ENCODE data around the gene RBM38. TPM values are rescaled to one million over a fixed set of nuclear protein-coding genes. Genes with fewer than 3 reads are reported as not detected.

RBM38 gene
- total and polyA plus RNA-seq, 2 of the 13 experiments (the other 11 are each of a cell fraction or from before 2014, with no cell fraction given) = 24.2 to 34.2 TPM

DNA sequence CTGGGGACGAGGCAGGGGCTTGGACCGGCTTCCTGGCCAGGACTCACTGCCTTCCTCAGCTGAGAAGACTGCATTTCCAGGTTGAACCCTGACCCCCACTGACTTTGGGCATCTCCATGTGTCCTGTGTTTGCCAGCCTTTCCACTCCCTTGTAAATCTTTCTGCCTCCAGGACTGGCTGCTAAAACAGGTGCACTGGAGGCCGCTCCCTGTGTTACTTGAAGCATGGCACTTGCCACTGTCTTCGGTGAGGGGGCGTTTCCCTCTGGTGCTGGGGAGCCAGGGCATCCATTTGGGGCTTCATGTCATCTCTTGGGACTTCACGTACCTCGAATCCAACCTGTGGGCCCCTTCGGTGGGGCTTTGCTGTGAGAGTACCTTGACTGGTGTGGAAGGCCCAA is 6.7 kb upstream of the RBM38 start (continued):
- TF ChIP-seq, protein P1, sequence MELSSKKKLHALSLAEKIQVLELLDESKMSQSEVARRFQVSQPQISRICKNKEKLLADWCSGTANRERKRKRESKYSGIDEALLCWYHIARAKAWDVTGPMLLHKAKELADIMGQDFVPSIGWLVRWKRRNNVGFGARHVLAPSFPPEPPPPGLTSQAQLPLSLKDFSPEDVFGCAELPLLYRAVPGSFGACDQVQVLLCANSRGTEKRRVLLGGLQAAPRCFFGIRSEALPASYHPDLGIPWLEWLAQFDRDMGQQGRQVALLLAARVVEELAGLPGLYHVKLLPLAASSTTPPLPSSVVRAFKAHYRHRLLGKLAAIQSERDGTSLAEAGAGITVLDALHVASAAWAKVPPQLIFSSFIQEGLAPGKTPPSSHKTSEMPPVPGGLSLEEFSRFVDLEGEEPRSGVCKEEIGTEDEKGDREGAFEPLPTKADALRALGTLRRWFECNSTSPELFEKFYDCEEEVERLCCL (CRISPR knock-in tag; IDR thresholded peaks at IDR 0.05; ENCODE audit: borderline replicate concordance) = no peak
- TF ChIP-seq ZNF24 (IDR thresholded peaks at IDR 0.05) = no peak

DNA sequence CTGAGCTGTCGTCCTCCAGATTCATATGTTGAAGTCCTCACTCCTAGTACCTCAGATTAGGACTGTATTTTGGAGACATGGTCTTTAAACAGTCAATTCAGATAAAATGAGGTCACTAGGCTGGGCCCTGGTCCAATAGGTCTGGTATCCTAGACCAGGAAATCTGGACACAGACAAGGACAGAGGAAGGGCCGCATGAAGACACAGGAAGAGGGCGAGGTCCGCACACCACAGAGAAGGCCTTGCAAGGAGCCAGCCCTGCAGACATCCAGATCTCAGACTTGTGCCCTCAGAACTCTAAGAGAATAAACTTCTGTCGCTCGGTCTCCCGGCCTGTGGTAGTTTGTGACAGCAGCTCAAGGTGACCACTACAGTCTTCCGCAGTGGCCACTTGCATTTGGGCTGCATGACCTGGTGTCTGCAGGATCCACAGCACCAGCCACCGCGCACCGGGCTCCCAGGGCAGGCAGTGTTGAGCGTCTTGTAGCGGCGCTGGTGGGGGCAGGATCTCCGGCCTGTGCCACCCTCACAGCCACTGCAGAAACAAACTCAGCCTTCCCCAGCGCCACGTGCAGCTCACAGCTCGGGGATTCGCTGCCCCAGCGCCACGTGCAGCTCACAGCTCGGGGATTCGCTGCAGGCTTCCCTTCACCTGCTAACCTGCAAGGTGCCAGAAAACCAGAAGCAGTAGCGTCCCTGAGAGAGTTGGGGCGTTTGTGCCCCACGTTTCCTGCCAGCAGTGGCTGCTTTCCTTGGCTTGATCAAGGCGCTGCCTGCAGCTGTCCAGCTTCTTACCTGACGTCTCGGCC is 6.0 kb upstream of the RBM38 start:
- Histone ChIP-seq H3K9me3 (ENCODE audit: low read length) (no peaks in the 10 kb centered on the region), H4K20me1 (ENCODE audit: insufficient read depth, low read length) (0 out of 2 replicates have a peak, but pooled peaks cover 4% of the 10 kb centered on the region), H3K27ac (ENCODE audit: extremely low read length, insufficient read depth, low read length) (no peak overlapping the region), H3K36me3 (replicated peaks in 1 of 2; ENCODE audit: control insufficient read depth in 1 of 2, insufficient read depth in 2 of 2, low read length in 2 of 2) (peaks cover 4 to 5% of the 10 kb centered on the region in 2 experiments; a peak in 3 of 5 replicates), H2AFZ (ENCODE audit: low read length) (no peak overlapping the region), H3K4me3 (replicated peaks in 1 of 3; ENCODE audit: insufficient read depth in 1 of 3, low read depth in 2 of 3, low read length in 3 of 3) (no peak overlapping the region), H3K27me3 (ENCODE audit: control insufficient read depth in 1 of 2, insufficient read depth in 2 of 2, low read length in 2 of 2) (no peaks in the 10 kb centered on the region), H3K4me1 (ENCODE audit: insufficient read depth, low read length) (peaks cover 13% of the 10 kb centered on the region), H3K4me2 (ENCODE audit: low read depth, low read length) (no peak overlapping the region), H3K79me2 (ENCODE audit: insufficient read depth, low read length) (no peaks in the 10 kb centered on the region), H3K9ac (ENCODE audit: insufficient read depth, low read depth, low read length) (no peak overlapping the region)
- ATAC-seq (no peak), FAIRE-seq (no peak), DNase-seq (ENCODE audit: low spot score) (no peak)
- CTCF ChIA-PET (ENCODE audit: low intra/inter-chr PET ratio, low total read pairs) = no interaction called here
- intact Hi-C loops (cut with micrococcal nuclease; ENCODE audit: unreplicated experiment) = no loop called here
- in situ Hi-C loops (cut with HindIII; ENCODE audit: extremely low pct_ligation_motif_present, low pct_unique_long_range_greater_than_20kb) = loop anchor here (5.0 to 25.0 kb wide), 3 partner anchors 112 to 827 kb away; no protein-coding TSS in a partner anchor
- POLR2A ChIA-PET = no interaction called here
- BruUV-seq (replicated peaks) = no TSS peak
- WGBS (ENCODE audit: low lambda C conversion rate) = 94% methylated on average over 29 of the region's 29 CpGs
- no peak for TF ChIP-seq SSRP1 (CRISPR knock-in tag; IDR thresholded peaks at IDR 0.05)
- TF ChIP-seq KAT2B (IDR thresholded peaks at IDR 0.05; ENCODE audit: borderline replicate concordance, low read depth, low read length) = no peak
- peak; percentile 28 for TF ChIP-seq AGO2 (optimal IDR thresholded peaks at IDR 0.05; ENCODE audit: low read depth, low read length)
- no peak for TF ChIP-seq PCBP2 (optimal IDR thresholded peaks at IDR 0.05; ENCODE audit: low read depth, low read length, poor library complexity, severe bottlenecking)
- TF ChIP-seq EZH2 (conservative IDR thresholded peaks at IDR 0.05; ENCODE audit: low read depth, low read length) = no peak
